SK-N-MC (cell line): ENCODE data around the gene KAZN.

Experiments used
- EZH2 ChIP-seq: fragments of 200-600 bp; sonication (generic); IDR thresholded peaks from one replicate; pipeline ENCODE4 v1.6.1; 2017; ENCODE audit warnings: antibody characterized with exemption
- POLR2AphosphoS5 ChIP-seq: IDR thresholded peaks from 2 replicates; pipeline ENCODE4 v1.6.1; 2012; ENCODE audit warnings: mild to moderate bottlenecking, low read depth, low read length, borderline replicate concordance

- no peak for TF ChIP-seq POLR2AphosphoS5
- no peak for TF ChIP-seq EZH2
Observed at GRCh38 chr1:14812189-14812588, 213.7 kb downstream of the KAZN start.
